VCaP (cell line): ENCODE results near the gene RASA4B.
A peak's percentile ranks its signal among the peaks of the same experiment; 100 is the strongest.

Source experiments
- H3K27ac ChIP-seq: fragments of 450-650 bp; 2 replicates; pipeline ENCODE4 v1.5.1; 2017
- TF ChIP-seq, protein P1 (sequence below): fragments of 450-650 bp; conservative IDR thresholded peaks from 2 replicates; pipeline ENCODE4 v1.5.1; 2017; ENCODE audit warnings: mild to moderate bottlenecking, moderate library complexity

RASA4B gene

DNA sequence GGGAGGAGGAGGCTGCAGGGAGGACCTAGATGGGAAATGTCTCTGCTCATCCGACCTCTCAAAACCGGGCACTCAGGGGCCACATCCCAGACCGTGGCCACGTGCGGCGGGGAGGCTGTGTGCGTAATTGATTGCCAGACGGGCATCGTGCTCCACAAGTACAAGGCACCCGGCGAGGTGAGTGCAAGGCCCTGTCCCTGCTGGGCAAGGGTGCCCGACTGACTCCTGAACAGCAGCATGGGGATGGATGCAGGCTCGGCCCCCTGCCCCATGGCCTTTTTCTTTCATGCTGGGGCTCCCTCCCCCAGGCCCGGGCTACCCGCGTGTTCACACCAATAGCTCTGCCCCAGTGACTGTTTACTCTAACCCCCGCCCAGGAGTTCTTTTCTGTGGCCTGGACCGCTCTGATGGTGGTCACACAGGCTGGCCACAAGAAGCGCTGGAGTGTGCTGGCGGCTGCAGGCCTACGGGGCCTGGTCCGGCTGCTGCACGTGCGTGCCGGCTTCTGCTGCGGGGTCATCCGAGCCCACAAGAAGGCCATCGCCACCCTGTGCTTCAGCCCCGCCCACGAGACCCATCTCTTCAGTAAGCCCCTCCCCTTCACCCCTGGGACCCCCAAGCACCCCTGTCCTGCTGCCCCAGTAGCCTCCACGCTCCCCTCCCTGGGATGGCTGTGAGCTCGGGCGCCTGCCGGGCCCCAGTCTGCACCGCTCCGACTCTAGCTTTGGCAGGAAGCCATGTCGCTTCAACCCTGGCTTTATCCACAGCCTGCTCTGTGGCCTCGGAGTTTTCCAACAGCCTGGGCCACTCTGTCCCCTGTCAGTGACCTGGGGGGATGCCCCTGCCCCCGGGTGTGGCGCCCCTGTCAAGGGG, 48.9 kb downstream of the RASA4B start:
- TF ChIP-seq, protein P1, sequence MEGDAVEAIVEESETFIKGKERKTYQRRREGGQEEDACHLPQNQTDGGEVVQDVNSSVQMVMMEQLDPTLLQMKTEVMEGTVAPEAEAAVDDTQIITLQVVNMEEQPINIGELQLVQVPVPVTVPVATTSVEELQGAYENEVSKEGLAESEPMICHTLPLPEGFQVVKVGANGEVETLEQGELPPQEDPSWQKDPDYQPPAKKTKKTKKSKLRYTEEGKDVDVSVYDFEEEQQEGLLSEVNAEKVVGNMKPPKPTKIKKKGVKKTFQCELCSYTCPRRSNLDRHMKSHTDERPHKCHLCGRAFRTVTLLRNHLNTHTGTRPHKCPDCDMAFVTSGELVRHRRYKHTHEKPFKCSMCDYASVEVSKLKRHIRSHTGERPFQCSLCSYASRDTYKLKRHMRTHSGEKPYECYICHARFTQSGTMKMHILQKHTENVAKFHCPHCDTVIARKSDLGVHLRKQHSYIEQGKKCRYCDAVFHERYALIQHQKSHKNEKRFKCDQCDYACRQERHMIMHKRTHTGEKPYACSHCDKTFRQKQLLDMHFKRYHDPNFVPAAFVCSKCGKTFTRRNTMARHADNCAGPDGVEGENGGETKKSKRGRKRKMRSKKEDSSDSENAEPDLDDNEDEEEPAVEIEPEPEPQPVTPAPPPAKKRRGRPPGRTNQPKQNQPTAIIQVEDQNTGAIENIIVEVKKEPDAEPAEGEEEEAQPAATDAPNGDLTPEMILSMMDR: no peak

DNA sequence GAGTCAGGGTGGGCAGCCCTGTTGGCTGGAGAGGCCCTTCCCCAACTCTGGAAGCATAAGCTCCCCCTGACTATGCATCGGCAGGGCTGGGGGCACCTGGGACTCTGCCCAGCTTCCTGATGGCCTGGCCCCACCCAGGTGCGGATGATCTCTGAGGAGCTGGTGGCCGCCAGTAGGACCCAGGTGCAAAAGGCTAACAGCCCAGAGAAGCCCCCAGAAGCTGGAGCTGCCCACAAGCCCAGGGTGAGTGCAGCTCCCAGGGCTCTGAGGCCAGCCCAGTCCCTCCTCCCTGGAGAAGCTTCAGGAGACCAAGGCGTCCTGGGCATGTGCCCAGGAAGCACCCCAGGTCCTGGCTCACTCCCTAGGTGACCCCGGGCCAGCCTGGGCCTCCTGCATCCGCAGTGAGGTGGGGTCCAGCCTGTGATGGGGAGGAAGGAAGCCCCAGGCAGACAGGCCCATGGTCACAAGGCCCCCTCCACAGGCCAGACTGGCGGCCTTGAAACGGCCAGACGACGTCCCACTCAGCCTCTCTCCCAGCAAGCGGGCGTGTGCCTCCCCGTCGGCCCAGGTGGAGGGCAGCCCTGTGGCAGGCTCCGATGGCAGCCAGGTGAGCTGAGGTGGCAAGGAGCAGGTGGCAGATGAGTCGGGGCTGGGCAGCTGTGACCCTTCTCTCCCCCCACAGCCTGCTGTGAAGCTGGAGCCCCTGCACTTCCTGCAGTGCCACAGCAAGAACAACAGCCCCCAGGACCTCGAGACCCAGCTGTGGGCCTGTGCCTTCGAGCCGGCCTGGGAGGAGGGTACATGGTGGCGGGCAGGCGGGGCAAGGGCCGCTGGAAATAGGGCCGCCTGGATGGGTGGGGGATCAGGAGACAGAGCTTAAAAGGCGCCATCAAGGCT, 49.7 kb downstream of the RASA4B start:
- no peak overlapping the region for H3K27ac ChIP-seq
- TF ChIP-seq, protein P1: no peak

More for the DNA sequence above, 48.9 kb downstream of the RASA4B start:
- no peak overlapping the region for H3K27ac ChIP-seq

DNA sequence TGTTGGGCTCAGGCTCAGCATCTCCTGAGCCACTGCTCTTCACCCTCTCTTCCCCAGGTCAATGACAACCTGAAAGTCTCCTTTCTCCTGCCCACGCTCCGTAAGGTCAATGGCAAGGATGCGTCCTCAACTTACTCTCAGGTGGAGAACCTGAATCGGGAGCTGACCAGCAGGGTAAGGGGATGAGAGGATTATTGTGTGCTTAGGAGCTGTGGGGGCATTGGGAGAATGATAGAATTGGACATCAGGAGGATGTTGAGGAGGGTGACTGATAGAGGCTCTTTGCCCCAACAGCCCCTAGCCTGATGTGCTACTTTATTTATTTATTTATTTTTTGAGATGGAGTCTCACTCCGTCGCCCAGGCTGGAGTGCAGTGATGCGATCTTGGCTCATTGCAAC, 51.5 kb downstream of the RASA4B start:
- TF ChIP-seq, protein P1: no peak
- H3K27ac ChIP-seq: no peak overlapping the region

GRCh38 chr7:102464577-102465280, 52.8 kb downstream of the RASA4B start, which contains the start of the genes ALKBH4 and LRWD1:
Gene ALKBH4 (minus strand): TSS chr7:102464863. CDS start chr7:102464836, 27 bp downstream.
Gene LRWD1 (plus strand): TSS chr7:102464984. CDS start chr7:102465081, 97 bp downstream.
- peak within 1 kb of the TSS; percentile 87 for H3K27ac ChIP-seq
- TF ChIP-seq, protein P1: peak; percentile 39

DNA sequence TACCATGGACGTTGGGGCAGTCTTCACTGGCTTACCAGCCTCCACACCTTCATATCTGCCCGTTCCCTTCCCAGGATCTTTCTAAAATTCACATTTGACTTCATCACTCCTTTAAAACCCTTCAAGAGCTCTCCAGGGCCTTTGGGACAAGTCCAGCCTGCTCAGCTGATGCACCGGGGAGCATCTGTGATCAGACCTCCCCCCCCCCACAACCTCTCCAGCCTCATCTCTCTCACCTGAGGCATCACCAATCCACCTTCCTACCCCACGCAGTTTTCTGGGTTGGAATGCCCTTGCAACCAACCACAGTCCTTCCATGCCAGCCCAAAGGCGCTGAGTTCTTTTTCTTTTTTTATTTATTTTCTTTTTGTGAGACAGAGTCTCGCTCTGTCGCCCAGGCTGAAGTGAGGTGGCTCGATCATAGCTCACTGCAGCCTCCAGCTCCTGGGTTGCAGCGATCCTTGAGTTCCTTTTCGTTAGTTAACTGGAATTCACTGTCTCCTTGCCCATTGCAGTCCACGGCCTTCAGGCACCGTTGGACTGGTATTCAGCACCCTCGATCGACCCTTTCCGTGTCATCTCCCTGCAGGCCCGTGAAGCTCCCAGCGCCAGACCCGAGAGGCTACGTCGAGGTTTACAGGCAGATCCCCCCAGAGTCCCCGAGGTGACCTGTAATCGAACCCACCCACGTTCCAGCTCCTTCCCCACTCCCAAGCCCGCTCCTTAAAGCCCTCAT, 53.6 kb downstream of the RASA4B start:
- peak overlapping the region; percentile 87 for H3K27ac ChIP-seq
- TF ChIP-seq, protein P1: no peak

- TF ChIP-seq, protein P1: no peak
- no peak overlapping the region for H3K27ac ChIP-seq
Observed at GRCh38 chr7:102460467-102460866, 57.1 kb downstream of the RASA4B start.
